ENCODE measurements around the gene KCNAB2. TPM values are rescaled to one million over a fixed set of nuclear protein-coding genes. Genes with fewer than 3 reads are reported as not detected.
"Not testable (repeated sequence)": the region's sequence is repeated elsewhere in the genome, so short reads cannot be mapped to it uniquely, and the experiment has no call there.

KCNAB2 gene
- total RNA-seq, 1 donor from 2014 or later, result 2.7 TPM

GRCh38 chr1:6054596-6054995, 8.9 kb downstream of the KCNAB2 start:
- H3K27me3 ChIP-seq (ENCODE audit: control insufficient read depth, insufficient read depth, low read length), result peaks cover 5% of the 10 kb centered on the region
- DNase-seq (ENCODE audit: low read depth), result no peak
- TF ChIP-seq, protein P1, sequence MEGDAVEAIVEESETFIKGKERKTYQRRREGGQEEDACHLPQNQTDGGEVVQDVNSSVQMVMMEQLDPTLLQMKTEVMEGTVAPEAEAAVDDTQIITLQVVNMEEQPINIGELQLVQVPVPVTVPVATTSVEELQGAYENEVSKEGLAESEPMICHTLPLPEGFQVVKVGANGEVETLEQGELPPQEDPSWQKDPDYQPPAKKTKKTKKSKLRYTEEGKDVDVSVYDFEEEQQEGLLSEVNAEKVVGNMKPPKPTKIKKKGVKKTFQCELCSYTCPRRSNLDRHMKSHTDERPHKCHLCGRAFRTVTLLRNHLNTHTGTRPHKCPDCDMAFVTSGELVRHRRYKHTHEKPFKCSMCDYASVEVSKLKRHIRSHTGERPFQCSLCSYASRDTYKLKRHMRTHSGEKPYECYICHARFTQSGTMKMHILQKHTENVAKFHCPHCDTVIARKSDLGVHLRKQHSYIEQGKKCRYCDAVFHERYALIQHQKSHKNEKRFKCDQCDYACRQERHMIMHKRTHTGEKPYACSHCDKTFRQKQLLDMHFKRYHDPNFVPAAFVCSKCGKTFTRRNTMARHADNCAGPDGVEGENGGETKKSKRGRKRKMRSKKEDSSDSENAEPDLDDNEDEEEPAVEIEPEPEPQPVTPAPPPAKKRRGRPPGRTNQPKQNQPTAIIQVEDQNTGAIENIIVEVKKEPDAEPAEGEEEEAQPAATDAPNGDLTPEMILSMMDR (IDR thresholded peaks at IDR 0.05; ENCODE audit: insufficient read depth, low read length, poor library complexity, severe bottlenecking), result no peak
- H3K4me3 ChIP-seq (ENCODE audit: low read depth, low read length), result no peak overlapping the region
- H3K36me3 ChIP-seq (ENCODE audit: control insufficient read depth, insufficient read depth, low read length), result no peaks in the 10 kb centered on the region

DNA sequence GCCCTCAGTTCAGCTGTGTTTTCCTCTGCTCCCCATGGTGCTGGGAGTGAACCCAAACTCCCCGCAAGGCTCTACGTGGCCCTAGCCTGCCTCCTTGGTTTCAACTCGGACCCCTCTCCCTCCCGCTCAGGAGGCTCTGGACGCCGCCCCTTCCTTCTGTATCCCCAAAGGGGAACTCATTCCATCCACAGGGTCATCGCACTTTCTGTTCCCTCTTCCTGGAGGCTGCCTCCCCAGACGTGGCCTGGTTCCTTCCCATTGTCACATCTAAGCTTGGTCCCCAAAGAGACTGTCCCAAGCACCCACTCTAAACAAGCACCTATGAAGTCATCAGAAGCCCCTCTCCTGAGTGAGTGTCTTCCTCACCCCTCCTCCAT, 10.9 kb downstream of the KCNAB2 start:
- no peaks in the 10 kb centered on the region for H3K36me3 ChIP-seq (ENCODE audit: control insufficient read depth, insufficient read depth, low read length)
- H3K4me3 ChIP-seq (ENCODE audit: low read depth, low read length), result no peak overlapping the region
- no peak for DNase-seq (ENCODE audit: low read depth)
- TF ChIP-seq, protein P1 (IDR thresholded peaks at IDR 0.05; ENCODE audit: insufficient read depth, low read length, poor library complexity, severe bottlenecking), result no peak
- peaks cover 2% of the 10 kb centered on the region for H3K27me3 ChIP-seq (ENCODE audit: control insufficient read depth, insufficient read depth, low read length)

DNA sequence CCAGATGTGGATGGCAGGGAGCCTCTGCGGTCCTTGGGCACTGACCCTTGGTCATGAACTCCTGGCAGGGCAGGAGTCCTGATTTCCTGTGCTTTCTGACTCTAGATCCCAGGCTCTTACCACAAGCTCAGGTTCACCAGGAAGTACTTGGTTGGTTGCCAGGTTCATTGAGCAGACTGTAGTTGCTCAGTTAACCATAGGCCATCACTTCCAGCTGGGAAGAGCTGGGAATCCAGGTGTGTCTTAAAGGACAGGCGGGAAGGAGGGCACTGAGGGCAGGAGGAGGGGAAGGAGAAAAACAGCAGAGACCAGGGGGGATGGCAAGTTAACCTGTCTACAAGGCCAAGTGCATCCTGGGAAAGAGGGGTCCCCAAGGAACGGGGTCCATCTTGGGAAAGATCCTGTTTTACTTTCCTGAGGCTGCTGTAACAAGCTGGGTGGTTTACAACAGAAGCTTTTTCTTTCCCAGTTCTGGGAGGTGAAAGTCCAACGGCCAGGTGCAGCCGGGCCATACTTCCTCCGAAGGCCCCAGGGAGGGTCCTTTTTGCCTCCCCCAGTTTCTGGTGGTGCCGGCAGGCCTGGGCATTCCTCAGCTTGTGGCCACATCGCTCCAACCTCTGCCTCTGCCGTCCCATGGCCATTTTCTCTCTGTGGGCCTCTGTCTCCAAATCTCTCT, 11.6 kb downstream of the KCNAB2 start:
- TF ChIP-seq, protein P1 (IDR thresholded peaks at IDR 0.05; ENCODE audit: insufficient read depth, low read length, poor library complexity, severe bottlenecking), result no peak
- Histone ChIP-seq H3K27me3 (ENCODE audit: control insufficient read depth, insufficient read depth, low read length) (peaks cover 2% of the 10 kb centered on the region), H3K36me3 (ENCODE audit: control insufficient read depth, insufficient read depth, low read length) (no peaks in the 10 kb centered on the region), H3K4me3 (ENCODE audit: low read depth, low read length) (no peak overlapping the region)
- no peak for DNase-seq (ENCODE audit: low read depth)

DNA sequence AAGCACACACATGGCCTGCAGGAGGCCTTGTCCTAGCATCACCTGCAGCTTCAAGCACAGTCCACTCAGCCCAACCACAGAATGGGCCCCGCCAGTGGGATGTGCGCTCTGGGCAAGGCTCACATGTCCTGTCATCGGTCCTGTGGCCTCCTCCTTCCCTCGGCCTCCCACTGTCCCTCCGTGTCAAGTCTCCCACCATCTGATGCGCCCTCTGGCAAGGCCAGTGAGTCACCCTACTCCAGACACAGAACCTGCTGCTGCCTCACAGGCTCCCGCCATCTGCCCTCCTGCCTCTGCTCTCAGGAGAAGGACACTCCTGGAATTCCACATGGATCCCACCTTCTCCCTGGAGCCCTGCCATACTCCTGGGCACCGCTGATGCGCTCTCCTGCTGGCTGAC, 14.2 kb downstream of the KCNAB2 start:
- no peak for DNase-seq (ENCODE audit: low read depth)
- H3K4me3 ChIP-seq (ENCODE audit: low read depth, low read length), result no peak overlapping the region

DNA sequence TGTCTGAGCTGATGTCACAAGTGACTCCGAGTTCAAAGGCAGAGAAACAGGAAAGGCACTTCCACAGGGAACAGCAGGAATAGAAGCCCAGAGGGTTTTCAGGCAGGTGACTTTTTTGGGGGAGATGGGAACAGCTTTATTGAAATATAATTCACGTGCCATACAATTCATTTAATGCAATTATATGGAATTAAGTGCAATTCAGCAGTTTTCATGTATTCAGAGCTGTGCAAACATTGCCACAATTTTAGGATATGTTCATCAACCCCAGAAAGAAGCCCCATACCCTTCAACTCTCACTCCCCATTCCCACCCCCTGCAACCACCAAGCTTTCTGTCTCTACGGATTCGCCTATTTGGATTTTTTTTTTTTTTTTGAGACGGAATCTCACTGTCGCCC, 17.0 kb downstream of the KCNAB2 start:
- Histone ChIP-seq H3K27me3 (ENCODE audit: control insufficient read depth, insufficient read depth, low read length) (no peaks in the 10 kb centered on the region), H3K36me3 (ENCODE audit: control insufficient read depth, insufficient read depth, low read length) (no peaks in the 10 kb centered on the region), H3K4me3 (ENCODE audit: low read depth, low read length) (no peak overlapping the region)
- no peak for DNase-seq (ENCODE audit: low read depth)
- TF ChIP-seq, protein P1 (IDR thresholded peaks at IDR 0.05; ENCODE audit: insufficient read depth, low read length, poor library complexity, severe bottlenecking), result no peak

More for the DNA sequence above, 14.2 kb downstream of the KCNAB2 start:
- Histone ChIP-seq H3K27me3 (ENCODE audit: control insufficient read depth, insufficient read depth, low read length) (peaks cover 2% of the 10 kb centered on the region), H3K36me3 (ENCODE audit: control insufficient read depth, insufficient read depth, low read length) (no peaks in the 10 kb centered on the region)
- TF ChIP-seq, protein P1 (IDR thresholded peaks at IDR 0.05; ENCODE audit: insufficient read depth, low read length, poor library complexity, severe bottlenecking), result no peak

- not testable (repeated sequence) for DNase-seq (ENCODE audit: low read depth); H3K27me3 ChIP-seq (ENCODE audit: control insufficient read depth, insufficient read depth, low read length); H3K36me3 ChIP-seq (ENCODE audit: control insufficient read depth, insufficient read depth, low read length); H3K4me3 ChIP-seq (ENCODE audit: low read depth, low read length)
Measured at GRCh38 chr1:6063532-6064053, 17.9 kb downstream of the KCNAB2 start.
